Tibial nerve (tissue), 4 donors: ENCODE results near the gene CST6.

Source experiments
- CTCF ChIP-seq, 5 experiments: fragments of 200-600 bp in 3 of 5; fragments of 450-650 bp in 2 of 5; sonication (generic) in 3 of 5; IDR thresholded peaks; one replicate each; pipeline ENCODE4 v1.5.1; 2016 to 2019; ENCODE audit warnings: antibody characterized with exemption in 5 of 5, mild to moderate bottlenecking in 3 of 5, moderate library complexity in 2 of 5
- EP300 ChIP-seq, 2 donors: sonication (generic); formaldehyde crosslinking; IDR thresholded peaks; one replicate each; pipeline ENCODE4 v1.6.1; 2017; ENCODE audit warnings: antibody characterized with exemption in 2 of 2, mild to moderate bottlenecking in 1 of 2
- POLR2A ChIP-seq, 2 donors: fragments of 450-650 bp; IDR thresholded peaks; one replicate each; pipeline ENCODE4 v1.6.1; 2017; ENCODE audit warnings: antibody characterized with exemption in 2 of 2, mild to moderate bottlenecking in 2 of 2, moderate library complexity in 2 of 2

GRCh38 chr11:66051766-66052663 is 40.2 kb downstream of the CST6 start, which contains the start of gene SF3B2:
- TF ChIP-seq POLR2A (IDR thresholded peaks at IDR 0.05) (peak; percentile 45 to 71), CTCF (IDR thresholded peaks at IDR 0.05) (peak in 1 of 5 experiments; percentile 45), EP300 (IDR thresholded peaks at IDR 0.05) (peak; percentile 94 to 95)
